Epithelial cell of proximal tubule (primary cell): ENCODE results near the gene GDPD5. TPM values are rescaled to one million over a fixed set of nuclear protein-coding genes. Genes with fewer than 3 reads are reported as not detected.
A peak's percentile ranks its signal among the peaks of the same experiment; 100 is the strongest.

Experiments used
- DNase-seq: peaks from one replicate; pipeline ENCODE4 v3.0.0-alpha.2; 2011; ENCODE audit warnings: low read depth
- H3K4me3 ChIP-seq: 2 replicates; pipeline ENCODE4 v1.5.1; 2011; ENCODE audit warnings: low read depth, mild to moderate bottlenecking, low read length
- CTCF ChIP-seq: conservative IDR thresholded peaks from 2 replicates; pipeline ENCODE4 v1.5.1; 2012; ENCODE audit warnings: low read depth, mild to moderate bottlenecking, low read length
- total RNA-seq: library from RNA; depleted of rRNA; stranded (reverse); fragments of >200 nt; gene quantifications from 2 replicates; pipeline ENCODE4 v1.2.3, GENCODE V29; 2015

GDPD5 gene
- total RNA-seq, 1 donor from 2014 or later: 17.4 TPM

GRCh38 chr11:75403983-75404658 lies 121.6 kb downstream of the GDPD5 start:
- no peak for DNase-seq
- no peak for TF ChIP-seq CTCF

GRCh38 chr11:75403037-75403436 lies 122.7 kb downstream of the GDPD5 start:
- no peak for TF ChIP-seq CTCF
- no peak for DNase-seq
- no peak overlapping the region for H3K4me3 ChIP-seq

More at GRCh38 chr11:75403983-75404658, 121.6 kb downstream of the GDPD5 start:
- no peak overlapping the region for H3K4me3 ChIP-seq

GRCh38 chr11:75402002-75402773 lies 123.6 kb downstream of the GDPD5 start:
- no peak overlapping the region for H3K4me3 ChIP-seq
- peak; percentile 20 for TF ChIP-seq CTCF
- no peak for DNase-seq

- no peak for TF ChIP-seq CTCF
- no peak for DNase-seq
- H3K4me3 ChIP-seq: peak overlapping the region; percentile 96
These were observed 125.4 kb downstream of the GDPD5 start for GRCh38 chr11:75400146-75400865.

GRCh38 chr11:75399344-75400145 lies 126.2 kb downstream of the GDPD5 start, which contains the start of gene RPS3:
RPS3 (plus strand) TSS chr11:75399518; CDS start chr11:75399548, 30 bp downstream.
- peak; percentile 22 for TF ChIP-seq CTCF
- H3K4me3 ChIP-seq: peak within 1 kb of the TSS; percentile 96
- no peak for DNase-seq

GRCh38 chr11:75398906-75399305 lies 126.8 kb downstream of the GDPD5 start:
- H3K4me3 ChIP-seq: no peak overlapping the region
- no peak for TF ChIP-seq CTCF
- DNase-seq: no peak
